Superior temporal gyrus (tissue), 1 donor: ENCODE data around the gene COPS4.
"Not testable (repeated sequence)": the region's sequence is repeated elsewhere in the genome, so short reads cannot be mapped to it uniquely, and the experiment has no call there.

Source experiments
- DNase-seq: peaks from one replicate; pipeline ENCODE4 v3.0.0-alpha.2; 2016; ENCODE audit errors: extremely low spot score

COPS4 gene

DNA sequence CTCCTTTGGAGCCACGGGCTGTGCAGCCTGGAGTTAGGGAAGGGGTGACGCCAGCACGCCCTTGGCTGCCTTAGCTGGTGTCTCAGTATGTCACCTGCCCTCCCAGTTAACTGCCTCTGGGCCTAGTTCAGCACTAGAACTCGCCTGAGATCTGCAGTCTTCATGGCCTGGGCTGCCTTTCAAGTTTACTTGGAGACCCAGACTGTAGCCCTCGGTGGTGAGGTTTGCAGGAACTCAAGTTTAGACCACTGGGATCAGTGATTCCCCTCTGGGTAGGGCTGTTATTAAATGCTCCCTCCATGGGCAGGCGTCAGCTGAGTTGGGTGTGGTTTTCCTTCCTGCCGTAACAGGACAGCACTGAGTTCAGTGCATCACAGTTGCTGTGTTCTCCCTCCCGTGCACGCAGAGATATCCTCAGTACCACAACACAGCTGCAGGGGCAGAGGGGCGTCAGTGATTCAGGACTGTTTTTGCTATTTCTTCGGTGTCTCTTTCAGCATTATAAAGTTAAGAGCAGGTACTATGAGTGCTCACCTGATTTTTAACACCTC lies 49.0 kb downstream of the COPS4 start:
- DNase-seq, result no peak

DNA sequence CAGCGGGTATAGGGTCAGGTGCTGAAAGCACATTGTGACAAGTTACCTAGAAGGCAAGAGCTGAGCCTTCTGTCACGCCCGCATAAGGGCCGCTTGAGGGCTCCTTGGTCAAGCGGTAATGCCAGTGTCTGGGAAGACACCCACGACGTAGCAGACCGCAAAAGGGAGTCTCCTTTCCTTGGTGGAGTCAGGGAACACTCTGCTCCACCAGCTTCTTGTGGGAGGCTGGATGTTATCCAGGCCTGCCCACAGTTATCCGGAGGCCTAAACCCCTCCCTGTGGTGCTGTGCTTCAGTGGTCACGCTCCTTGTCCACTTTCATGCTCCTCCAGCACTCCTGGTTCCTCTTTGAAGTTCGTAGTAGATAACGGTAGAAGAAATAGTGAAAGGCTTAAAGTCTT lies 50.0 kb downstream of the COPS4 start:
- not testable (repeated sequence) for DNase-seq

DNA sequence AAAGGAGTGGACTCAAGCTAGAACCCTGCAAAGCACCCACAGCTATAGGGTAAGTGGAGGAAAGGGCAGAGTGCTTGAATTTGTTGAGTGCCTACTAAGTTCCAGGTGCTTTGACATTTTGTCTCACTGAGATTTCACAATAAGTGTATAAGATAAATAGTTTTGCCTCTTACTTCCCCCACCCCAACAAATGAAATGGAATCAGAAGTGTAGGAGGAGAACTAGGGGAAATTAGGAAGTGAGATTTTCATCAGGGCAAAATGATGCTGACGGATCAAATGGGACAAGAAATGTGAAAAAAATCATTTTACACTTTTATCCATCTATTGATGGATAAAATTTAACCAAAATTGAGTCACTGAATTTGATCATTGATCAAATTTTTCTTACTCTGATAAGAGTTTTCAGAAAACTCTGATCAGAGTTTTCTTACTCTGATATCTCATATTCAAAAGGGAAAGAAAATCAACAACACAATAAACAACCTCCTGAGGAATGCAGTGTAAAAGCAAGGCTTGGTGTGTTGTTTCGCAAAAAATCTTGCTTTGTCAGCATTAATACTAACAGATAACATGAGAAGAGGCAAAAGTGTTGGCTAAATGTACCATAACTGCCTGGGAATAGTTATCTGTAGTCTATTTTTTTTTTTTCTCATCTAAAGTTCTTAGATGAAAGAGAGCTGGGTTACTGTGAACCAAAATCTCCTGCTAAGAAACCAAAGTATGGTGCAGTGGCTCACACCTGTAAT lies 54.6 kb downstream of the COPS4 start:
- DNase-seq, result no peak

DNA sequence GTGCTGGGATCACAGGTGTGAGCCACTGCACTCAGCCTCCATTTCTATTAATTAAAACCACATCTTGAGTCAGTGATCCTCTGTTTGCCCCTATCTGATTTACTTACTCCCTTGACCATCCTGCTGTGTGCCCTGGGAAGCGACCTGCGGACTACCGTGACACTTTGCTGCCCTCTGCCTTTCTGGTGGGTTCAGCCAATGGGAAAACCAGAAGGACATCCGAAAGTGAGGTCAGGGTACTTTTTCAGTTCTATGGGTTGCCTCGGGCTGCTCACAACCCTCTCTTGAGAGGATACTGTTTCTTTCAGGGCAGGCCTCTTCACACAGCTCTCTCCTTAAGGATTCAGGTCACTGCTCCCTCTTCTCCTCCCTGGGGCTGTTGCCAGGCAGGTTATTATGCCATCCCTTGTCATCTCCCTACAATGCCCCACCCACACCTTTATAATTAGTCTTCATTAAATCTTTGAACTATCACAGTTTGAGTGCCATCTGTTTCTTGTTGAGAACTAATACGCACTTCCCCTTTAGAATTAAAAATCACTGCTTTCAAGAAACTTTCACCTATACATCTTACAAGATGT lies 58.2 kb downstream of the COPS4 start:
- DNase-seq, result no peak

DNA sequence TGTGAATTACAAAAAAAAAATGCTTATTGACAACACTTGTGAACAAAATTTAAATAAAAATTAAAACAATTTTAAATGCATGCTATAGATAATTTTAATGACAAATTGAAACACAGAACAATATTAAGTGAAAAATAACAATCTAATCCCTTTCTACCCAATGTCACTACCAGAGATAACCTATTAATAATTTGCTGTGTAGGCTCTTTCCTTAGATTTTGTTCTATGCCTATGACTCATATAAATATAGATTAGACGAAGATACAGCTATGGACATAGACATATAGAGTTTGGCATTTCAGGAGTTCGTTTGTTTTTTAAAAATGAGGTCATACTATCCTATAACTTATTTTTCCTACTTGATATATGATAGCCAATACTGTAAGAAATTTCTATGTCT lies 61.4 kb downstream of the COPS4 start:
- no peak for DNase-seq

DNA sequence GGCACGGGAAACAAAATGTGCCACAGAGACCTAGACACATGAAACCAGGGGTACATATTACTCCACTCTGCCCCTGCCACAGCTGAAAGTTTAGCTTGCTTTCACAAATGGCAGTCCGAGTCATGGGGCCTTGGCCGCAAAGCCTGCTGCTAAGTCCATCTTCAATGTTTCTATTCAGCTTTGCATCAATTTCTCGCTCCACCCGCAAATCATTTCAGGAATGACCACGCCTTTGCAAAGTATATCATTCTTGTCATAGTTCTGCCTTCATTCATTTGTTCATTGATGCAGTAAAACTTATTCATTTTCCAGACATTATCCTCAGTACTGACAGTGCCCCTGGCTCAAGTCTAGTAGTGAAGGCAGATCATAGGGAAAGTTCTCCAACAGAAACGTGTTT lies 70.0 kb downstream of the COPS4 start:
- no peak for DNase-seq

DNA sequence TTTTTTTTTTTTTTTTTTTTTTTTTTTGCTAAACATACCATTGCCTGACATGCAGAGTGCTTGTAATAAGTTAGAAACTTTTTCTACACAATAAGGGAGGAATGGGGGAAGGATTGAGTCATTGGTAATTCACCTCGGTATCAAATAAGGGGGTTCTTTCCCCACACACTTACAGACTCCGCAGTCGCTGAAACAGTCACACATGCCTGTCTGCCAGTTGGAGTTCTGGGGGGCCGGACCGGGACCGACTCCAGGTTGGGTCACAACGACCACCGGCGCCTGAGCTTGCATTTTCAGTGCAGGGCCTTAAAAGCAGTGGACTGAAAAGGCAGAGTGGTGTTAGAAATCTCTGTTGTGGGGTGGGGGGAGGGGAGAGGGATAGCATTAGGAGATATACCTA lies 72.6 kb downstream of the COPS4 start:
- no peak for DNase-seq

DNA sequence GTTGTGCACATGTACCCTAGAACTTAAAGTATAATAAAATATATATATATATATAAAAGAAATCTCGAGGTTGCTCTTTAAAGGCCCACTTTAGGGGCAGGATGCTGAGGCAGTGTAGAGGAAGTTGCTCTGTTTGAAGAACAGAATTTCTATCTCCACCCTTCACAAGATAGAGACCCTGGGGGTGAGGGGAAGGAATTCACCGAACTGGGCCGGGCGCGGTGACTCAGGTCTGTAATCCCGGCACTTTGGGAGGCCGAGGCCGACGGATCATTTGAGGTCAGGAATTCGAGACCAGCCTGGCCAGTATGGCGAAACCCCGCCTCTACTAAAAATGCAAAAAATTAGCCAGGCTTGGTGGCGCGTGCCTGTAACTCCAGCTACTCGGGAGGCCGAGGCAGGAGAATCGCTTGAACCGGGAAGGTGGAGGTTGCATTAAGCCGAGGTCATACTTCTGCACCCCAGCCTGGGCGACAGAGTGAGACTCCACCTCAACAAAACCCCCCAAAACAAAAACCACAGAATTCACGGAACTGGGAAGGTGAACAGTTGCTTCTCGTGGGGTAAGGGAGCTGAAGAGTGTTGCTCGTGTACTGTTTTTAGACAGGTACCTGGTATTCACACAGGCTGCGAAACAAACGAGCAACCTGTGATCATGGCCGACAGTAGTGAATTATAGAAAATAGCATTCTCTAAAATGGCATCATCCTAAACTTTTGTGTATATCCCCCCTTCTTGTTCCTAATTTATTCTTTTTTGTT lies 73.3 kb downstream of the COPS4 start:
- no peak for DNase-seq

DNA sequence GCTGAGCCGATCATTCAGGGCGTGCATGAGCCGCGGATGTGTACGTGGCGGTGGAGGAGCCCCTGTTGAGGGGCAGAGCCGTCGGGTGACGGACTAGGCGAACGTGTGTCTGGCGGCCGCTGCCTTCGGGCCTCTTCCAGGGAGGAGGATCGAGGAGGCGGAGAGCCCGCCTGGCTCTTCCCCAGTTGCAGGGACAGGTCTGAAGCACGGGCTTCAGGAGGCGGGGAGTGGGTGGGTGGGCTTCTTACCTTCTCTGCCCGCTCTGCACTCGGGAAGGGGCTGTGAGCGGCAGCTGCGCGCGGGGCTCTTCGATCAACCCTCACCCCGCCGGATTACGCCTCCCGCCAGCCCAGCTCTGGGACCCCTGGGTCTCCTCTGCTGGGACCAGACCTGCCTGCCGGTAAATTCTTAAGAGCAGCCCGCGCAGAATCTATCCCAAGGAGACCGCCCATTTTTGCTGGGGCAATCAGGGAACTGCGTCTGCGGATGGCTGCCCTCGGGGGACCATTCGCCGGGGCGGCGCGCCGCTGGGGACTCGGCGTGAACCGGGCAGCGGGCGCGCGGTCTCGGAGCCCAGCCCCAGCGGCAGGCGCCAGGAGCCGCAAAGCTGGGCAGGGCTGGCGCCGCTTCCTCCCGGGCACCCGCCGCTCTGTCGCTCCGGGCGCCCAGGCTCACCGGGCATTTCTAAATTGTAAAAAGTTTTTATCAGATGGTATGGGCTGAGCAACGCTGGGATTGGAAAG lies 74.7 kb downstream of the COPS4 start:
- no peak for DNase-seq

DNA sequence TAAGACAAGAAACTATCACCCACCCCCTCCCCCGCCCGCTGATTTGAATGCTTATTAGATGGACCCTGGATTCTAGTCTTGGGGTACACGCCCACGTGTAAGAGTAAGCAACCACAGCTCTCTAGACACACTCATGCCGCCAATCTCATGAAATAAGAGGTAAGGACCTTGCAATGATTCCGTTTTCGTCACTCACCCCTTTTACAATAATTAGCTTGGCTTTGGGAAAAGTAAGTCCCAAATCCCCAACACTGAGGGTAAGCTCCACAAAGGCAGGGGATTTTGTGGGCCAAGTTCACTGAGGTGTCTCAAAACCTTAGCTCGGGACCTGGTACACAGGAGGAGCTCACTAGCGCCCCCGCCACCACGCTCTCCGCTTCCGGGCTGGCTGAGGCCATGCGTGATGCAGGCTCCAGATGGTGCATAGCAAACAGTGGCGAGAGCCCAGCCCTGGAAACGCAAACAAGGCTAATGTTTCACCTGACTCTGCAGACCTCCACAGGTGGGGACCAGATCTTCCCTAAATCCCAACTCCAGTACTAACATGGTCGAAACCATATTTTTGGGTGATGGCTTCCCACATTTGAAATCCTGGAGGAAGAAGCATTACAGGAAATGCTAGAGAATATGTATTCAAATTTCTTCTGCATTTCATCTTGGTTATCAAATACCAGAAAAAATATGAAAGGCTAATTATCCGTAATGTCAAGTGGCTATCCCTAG lies 75.4 kb downstream of the COPS4 start:
- DNase-seq, result peak; percentile 79

DNA sequence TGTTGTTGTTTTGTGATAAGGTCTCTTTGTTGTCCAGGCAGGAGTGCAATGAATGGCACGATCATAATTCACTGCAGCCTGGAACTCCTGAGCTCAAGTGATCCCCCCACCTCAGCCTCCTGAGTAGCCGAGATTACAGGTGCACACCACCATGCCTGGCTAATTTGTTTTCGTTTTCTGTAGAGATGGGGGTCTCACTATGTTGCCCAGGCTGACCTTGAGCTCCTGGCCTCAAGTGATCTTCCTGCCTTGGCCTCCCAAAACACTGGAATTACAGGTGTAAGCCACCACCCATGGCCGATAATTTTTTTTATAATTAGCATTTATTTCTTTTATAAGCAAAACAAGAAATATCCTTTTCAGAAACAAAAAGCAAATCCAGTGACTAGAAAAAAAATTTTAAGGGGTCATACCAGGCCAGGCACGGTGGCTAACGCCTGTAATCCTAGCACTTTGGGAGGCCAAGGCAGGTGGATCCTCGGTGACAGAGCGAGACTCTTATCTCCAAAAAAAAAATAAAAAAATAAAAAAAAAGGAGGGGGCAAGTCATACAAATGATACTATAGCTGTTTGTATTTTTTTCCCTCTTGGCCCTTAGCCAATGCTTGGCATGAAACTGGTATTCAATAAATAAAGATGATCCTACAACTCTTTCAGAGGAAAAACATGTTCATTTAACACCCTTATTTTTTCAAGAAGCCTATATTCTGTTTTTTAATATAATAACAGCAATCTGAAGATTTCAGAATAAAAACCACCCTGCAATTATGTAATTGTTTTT lies 76.2 kb downstream of the COPS4 start:
- no peak for DNase-seq

DNA sequence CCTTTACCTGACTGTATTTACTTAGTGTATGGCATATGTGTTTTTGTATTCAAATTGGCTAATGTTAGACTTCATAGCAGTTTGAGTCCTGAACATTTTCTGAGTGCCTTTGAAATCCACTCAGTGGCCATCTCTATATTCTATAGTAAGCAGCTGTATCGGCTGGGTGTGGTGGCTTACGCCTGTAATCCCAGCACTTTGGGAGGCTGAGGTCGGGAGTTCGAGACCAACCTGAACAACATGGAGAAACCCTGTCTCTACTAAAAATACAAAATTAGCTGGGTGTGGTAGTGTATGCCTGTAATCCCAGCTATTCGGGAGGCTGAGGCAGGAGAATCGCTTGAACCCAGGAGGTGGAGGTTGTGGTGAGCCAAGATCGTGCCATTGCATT lies 76.8 kb downstream of the COPS4 start:
- not testable (repeated sequence) for DNase-seq

DNA sequence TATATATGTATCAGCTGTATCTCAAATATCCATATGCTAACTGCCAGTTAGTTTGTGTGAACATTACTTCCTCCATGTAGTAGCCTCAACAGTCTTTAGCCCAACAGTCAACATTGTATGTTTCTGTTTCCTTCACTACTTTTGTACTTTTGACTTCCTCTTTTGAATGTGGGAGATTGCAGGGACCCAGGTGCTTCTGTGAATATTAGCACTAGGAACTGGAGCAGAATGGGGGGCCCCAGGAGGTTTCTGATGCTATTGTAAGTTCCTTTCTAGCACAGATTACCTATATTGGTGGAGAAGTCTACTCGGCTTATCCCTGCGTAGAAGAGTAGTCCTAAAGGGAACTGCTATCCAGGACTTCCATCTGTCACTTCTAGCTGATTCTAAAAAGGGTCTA lies 77.2 kb downstream of the COPS4 start:
- no peak for DNase-seq

DNA sequence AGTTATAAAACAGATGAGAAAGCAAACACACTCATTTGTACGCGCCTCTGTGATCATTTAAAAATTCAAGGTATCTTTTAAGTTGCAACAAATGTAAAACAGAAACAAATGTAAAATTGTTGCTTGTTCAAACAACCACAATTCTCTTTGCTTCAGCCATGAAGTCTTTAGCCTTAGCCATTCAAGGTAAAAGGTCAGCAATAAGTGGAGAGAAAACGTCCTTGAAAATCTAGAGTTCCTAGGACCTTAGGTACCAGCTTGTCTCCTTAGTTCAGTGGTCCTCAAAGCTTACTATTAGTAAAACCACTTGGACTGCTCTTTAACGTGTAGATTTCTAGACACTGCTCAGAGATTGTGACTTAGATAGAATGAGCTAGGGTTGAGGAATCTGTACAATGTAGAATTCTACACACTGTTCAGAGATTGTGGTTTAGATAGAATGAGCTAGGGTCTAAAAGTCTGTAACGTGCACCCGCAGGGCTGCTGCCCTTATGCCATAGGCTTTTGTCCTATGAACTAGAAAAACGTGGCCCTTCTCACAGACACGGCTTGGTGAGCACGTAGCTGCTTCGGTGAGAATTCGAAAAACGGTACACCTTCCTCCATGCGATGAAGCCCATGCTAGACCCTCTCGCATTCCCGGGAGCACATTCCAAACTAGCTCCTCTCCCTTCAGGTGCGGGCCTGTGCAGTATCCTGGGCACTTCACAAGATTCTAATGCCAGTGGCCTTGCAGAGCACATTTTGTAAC lies 77.9 kb downstream of the COPS4 start:
- no peak for DNase-seq

DNA sequence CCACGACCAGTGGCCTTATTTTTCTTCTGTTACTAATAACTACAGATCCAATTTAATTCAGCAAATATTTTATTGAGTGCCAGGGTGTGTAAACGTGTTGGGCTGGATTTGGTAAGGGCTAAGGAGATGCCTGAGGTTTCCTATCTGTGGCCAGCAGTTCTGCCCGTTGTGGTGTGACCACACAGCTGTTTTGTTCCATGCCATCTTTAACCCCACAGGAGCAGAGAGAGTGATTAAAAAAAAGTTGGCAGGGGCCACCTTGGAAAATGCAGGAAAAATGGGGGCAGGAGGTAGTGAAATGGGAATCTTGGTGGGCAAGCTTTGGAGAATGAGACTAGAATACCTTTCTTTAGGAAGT lies 78.4 kb downstream of the COPS4 start:
- DNase-seq, result no peak

DNA sequence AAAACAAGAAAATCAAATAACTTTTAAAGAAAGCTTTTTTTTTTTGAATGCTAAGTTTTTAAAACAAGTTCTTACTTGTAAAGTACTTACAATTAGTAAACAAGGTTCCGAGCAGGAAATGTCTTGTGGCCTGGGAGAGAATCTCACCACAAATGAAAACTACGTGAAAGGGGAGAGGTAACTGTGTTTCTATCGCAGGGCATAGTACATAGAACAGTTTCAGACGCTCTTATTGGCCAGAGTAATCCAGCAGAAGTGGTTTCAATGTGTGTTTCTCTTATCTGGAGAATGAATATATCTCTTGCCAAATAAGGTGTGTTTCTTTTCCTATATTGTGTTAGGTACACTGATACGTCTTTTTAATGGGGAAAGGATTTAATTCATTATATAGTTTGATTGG lies 79.6 kb downstream of the COPS4 start, which contains the start of gene PLAC8:
Gene PLAC8, minus strand, starts transcription at position 154 of the 400 bp plus-strand sequence. CDS start 6,808 bp downstream, outside the sequence.
- DNase-seq, result no peak

DNA sequence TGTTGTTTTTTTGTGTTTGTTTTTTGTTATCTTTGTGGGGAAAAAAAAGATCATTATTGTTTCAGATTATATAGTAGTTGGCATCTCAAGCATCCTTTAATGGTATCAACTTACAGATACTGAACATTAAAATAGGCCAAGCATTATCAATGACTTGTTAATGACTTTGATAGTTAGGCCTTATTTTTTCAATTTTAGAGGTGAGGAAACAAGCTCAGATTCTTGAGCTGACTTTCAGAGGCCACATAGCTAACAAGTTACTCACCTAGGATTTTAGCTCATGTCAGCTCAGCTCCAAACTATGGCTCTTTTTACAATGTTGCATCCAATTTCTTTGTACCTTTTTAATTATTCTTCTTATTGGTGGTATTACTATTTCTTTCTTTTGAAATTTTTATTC lies 80.0 kb downstream of the COPS4 start:
- DNase-seq, result no peak

DNA sequence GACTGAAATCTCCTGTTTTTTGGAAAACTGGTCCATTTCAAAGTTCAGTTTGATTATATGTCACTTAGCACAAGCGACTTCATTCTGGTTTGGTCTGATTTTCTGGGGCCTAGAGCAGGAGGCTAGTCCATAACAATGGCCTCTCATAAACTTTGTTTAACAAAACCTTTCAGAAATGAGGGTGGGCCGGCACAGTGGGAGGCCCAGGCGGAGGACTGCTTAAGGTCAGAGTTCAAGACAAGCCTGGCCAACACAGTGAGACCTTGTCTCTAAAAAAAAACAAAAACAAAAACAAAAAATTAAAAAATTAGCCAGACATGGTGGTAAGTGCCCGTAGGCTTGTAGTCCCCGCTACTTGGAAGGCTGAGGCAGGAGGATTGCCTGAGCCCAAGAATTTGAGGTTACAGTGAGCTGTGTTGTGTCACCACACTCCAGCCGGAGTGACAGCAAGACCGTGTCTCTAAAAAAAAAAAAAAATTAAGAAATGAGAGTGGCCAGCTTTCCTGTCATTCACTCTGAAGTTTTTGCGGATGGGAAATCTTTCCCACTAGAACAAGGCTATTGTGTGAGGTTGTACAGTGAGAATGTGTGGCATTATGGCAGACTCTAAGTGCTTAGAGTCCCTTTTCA lies 80.8 kb downstream of the COPS4 start:
- no peak for DNase-seq

DNA sequence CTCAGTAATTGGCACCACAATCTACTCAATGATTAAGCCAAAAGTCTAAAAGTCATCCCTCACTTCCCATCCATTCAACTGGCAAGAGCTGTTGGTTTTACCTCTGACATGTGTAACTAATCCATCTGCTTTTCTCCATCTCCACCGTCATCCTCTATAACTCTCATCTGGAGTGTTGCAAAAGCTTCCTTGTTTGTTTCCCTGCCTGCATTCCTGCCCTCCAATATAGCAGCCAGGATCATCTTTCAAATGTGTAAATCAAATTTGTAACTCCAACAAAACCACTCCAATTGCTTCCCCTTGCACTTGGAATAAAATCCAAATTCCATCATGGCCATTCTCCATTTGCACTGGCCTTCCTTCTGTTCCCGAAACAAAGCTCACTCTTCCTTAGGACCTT lies 83.9 kb downstream of the COPS4 start:
- DNase-seq, result no peak
